ENCODE results near the gene YOD1. TPM values are rescaled to one million over a fixed set of nuclear protein-coding genes. Genes with fewer than 3 reads are reported as not detected.
A peak's percentile ranks its signal among the peaks of the same experiment; 100 is the strongest.

The YOD1 gene
- total RNA-seq, 1 donor from 2014 or later = 9.0 TPM

- Mint-ChIP-seq H3K27me3 (ENCODE audit: unreplicated experiment) (no peaks in the 10 kb centered on the region), H3K4me1 (ENCODE audit: unreplicated experiment) (peaks cover 50% of the 10 kb centered on the region), H3K4me3 (ENCODE audit: unreplicated experiment) (no peak overlapping the region), H3K36me3 (ENCODE audit: low read depth, unreplicated experiment) (no peaks in the 10 kb centered on the region), H3K27ac (ENCODE audit: unreplicated experiment) (no peak overlapping the region), H3K9me3 (ENCODE audit: unreplicated experiment) (no peaks in the 10 kb centered on the region)
- TF ChIP-seq CTCF (IDR thresholded peaks at IDR 0.05; ENCODE audit: unreplicated experiment) = peak; percentile 69
- DNase-seq (ENCODE audit: low spot score) = peak; percentile 62
These were observed 33.7 kb upstream of the YOD1 start for GRCh38 chr1:207084701-207085180.

GRCh38 chr1:207084232-207084631, 33.2 kb upstream of the YOD1 start:
- Mint-ChIP-seq H3K4me3 (ENCODE audit: unreplicated experiment) (no peak overlapping the region), H3K27me3 (ENCODE audit: unreplicated experiment) (no peaks in the 10 kb centered on the region), H3K4me1 (ENCODE audit: unreplicated experiment) (peaks cover 45% of the 10 kb centered on the region), H3K36me3 (ENCODE audit: low read depth, unreplicated experiment) (no peaks in the 10 kb centered on the region), H3K27ac (ENCODE audit: unreplicated experiment) (no peak overlapping the region), H3K9me3 (ENCODE audit: unreplicated experiment) (no peaks in the 10 kb centered on the region)
- TF ChIP-seq CTCF (IDR thresholded peaks at IDR 0.05; ENCODE audit: unreplicated experiment) = no peak
- DNase-seq (ENCODE audit: low spot score) = no peak

GRCh38 chr1:207081806-207082205, 30.8 kb upstream of the YOD1 start:
- Mint-ChIP-seq H3K27ac (ENCODE audit: unreplicated experiment) (no peak overlapping the region), H3K4me3 (ENCODE audit: unreplicated experiment) (no peak overlapping the region), H3K9me3 (ENCODE audit: unreplicated experiment) (no peaks in the 10 kb centered on the region)

GRCh38 chr1:207081088-207081487, 30.1 kb upstream of the YOD1 start:
- Mint-ChIP-seq H3K9me3 (ENCODE audit: unreplicated experiment) (no peaks in the 10 kb centered on the region), H3K4me1 (ENCODE audit: unreplicated experiment) (peaks cover 23% of the 10 kb centered on the region), H3K4me3 (ENCODE audit: unreplicated experiment) (no peak overlapping the region), H3K27ac (ENCODE audit: unreplicated experiment) (no peak overlapping the region), H3K36me3 (ENCODE audit: low read depth, unreplicated experiment) (no peaks in the 10 kb centered on the region), H3K27me3 (ENCODE audit: unreplicated experiment) (no peaks in the 10 kb centered on the region)
- DNase-seq (ENCODE audit: low spot score) = no peak
- TF ChIP-seq CTCF (IDR thresholded peaks at IDR 0.05; ENCODE audit: unreplicated experiment) = no peak

More at GRCh38 chr1:207081806-207082205, 30.8 kb upstream of the YOD1 start:
- no peaks in the 10 kb centered on the region for H3K27me3 Mint-ChIP-seq (ENCODE audit: unreplicated experiment)
- H3K36me3 Mint-ChIP-seq (ENCODE audit: low read depth, unreplicated experiment) = no peaks in the 10 kb centered on the region
- no peak for DNase-seq (ENCODE audit: low spot score)
- TF ChIP-seq CTCF (IDR thresholded peaks at IDR 0.05; ENCODE audit: unreplicated experiment) = no peak
- peaks cover 26% of the 10 kb centered on the region for H3K4me1 Mint-ChIP-seq (ENCODE audit: unreplicated experiment)

- no peaks in the 10 kb centered on the region for H3K9me3 Mint-ChIP-seq (ENCODE audit: unreplicated experiment)
- H3K27ac Mint-ChIP-seq (ENCODE audit: unreplicated experiment) = no peak overlapping the region
- H3K27me3 Mint-ChIP-seq (ENCODE audit: unreplicated experiment) = no peaks in the 10 kb centered on the region
- H3K4me3 Mint-ChIP-seq (ENCODE audit: unreplicated experiment) = no peak overlapping the region
- TF ChIP-seq CTCF (IDR thresholded peaks at IDR 0.05; ENCODE audit: unreplicated experiment) = no peak
- no peaks in the 10 kb centered on the region for H3K36me3 Mint-ChIP-seq (ENCODE audit: low read depth, unreplicated experiment)
- H3K4me1 Mint-ChIP-seq (ENCODE audit: unreplicated experiment) = peaks cover 15% of the 10 kb centered on the region
- DNase-seq (ENCODE audit: low spot score) = no peak
These were observed 28.8 kb upstream of the YOD1 start for GRCh38 chr1:207079706-207080241.
